C4-2B (cell line): ENCODE measurements around the gene RPL37A.

Experiments used
- CTCF ChIP-seq: fragments of 450-650 bp; conservative IDR thresholded peaks from 2 replicates; pipeline ENCODE4 v1.5.1; 2017; ENCODE audit warnings: mild to moderate bottlenecking
- ZFX ChIP-seq: fragments of 450-650 bp; IDR thresholded peaks from 2 replicates; pipeline ENCODE4 v1.6.1; 2017

GRCh38 chr2:216553093-216553478 is 54.4 kb downstream of the RPL37A start:
- TF ChIP-seq ZFX, result no peak
- TF ChIP-seq CTCF, result no peak
